ENCODE results near the gene IKZF3.

Gene IKZF3

GRCh38 chr17:39814497-39814896 is 49.6 kb downstream of the IKZF3 start:
- no peak for DNase-seq

- DNase-seq: peak; percentile 83
These were observed 50.5 kb downstream of the IKZF3 start for GRCh38 chr17:39813631-39814030.

- no peak for DNase-seq
These were observed 51.6 kb downstream of the IKZF3 start for GRCh38 chr17:39812466-39812865.

DNA sequence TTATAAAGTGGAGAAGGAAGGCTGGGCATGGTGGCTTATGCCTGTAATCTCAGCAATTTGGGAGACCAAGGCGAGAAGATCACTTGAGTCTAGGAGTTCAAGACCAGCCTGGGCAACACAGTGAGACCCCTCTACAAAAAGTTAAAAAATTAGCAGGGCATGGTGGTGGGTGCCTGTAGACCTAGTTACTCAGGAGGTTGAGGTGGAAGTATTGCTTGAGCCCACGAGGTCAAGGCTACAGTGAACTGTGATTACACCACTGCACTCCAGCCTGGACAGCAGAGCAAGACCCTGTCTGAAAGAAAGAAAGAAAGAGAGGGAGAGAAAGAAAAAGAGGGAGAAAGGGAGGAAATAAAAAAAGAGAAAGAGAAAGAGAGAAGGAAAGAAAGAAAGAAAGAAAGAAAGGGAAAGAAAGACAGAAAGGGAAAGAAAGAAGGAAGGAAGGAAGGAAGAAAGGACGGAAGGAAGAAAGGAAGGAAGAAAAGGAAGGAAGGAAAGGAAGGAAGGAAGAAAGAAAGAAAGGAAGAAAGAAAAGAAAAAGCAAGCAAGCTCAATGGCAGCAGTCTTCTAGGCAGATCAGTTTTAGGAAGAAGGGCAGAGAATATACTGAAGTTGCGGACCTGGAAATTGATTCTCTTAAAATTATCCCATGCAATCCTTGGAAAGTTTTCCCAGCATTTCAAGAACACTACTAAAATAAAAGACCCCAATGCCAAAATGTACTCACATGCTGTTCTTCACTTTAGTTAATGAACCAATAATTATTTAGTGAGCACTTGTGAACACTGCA is 53.0 kb downstream of the IKZF3 start:
- no peak for DNase-seq

DNA sequence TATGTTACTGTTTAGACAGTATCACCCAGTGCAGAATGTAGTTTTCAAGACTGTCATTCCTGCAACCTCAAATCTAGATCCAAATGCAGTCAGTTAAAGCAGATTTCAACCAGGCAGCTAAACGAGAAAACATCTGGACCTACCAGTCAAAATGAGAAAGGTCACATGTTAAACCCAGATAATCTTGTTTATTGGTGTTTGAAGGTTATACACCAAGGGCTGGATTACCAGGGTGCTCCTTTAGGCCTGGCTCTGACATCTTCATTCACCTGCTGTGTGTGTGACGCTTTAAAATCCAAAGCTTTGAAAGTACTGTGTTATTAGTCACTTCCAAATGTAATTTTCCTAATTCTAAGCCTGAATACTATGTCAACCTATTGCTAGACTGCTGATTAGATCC is 54.9 kb downstream of the IKZF3 start:
- no peak for DNase-seq

GRCh38 chr17:39808409-39808997 is 55.6 kb downstream of the IKZF3 start:
- DNase-seq: no peak

DNA sequence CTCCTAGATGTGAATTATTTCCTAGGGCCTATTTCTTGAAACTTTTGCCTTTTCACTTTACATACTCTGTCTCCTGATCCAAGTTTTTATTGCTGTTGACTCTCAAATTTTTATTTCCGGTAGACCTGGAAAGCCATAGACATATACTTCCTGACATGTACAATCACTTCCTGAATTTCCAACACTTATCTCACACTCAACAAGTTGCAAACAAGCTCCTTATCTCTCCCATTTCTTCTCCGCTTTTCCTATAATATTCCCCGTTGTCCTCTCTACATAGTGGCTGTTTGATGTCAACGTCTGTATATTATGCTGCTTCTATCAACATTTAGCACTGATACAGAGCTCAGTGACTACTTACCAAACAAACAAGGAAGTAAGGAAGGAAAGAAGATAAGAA is 59.3 kb downstream of the IKZF3 start:
- DNase-seq: no peak

- DNase-seq: no peak
These were observed 63.1 kb downstream of the IKZF3 start for GRCh38 chr17:39801055-39801454.

DNA sequence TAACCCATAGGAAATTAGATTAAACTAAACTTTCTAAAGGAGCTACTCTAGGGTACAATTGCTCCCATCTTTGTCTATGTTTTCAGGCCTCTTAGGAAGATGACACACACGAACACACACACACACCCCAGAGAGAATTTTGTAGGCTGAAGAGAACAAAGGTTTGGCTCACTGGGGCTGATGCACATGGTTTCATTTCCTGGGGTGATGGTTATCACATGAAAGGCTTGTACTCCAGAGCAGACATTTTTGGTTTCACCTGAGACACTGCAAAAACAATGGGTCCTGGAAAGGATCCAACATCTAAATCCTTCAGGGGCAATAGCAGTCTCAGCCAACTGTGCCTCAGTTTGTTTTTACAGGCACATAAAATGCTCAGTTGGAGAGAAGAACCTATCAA is 63.6 kb downstream of the IKZF3 start:
- peak; percentile 79 for DNase-seq

- DNase-seq: no peak
These were observed 64.7 kb downstream of the IKZF3 start for GRCh38 chr17:39799395-39799794.

DNA sequence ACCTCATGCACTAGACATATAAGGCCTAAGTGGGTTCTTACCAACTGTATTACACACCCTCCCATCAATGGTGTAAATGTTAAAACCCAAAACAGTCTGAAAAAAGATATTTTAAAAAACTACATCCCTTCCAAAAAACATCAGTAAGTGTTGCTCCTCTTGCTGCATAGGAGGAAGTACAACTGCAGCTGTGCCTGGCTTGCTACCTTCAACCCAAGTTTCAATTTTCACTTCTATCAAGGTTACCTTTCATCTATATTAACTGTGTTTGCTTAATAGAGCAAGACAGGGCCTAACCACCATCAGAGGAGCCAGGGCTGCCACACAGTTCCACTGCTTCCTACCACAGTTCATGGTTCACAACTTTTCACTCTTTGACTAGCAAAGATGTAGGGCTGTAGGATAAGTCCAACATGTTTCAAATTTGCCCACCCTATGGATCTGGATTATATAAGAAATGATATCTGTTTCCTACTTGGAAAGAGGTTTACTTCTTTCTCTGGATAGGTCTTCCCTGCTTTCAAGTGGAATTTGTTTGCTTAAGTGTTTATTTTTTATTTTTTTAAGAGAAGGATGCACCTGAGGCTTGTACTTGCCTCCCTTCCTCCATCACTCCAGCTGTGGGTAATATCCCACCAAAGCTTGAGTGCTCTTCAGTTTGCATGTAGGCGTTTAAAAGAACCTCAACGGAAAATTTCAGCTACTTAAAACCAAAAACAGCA is 69.7 kb downstream of the IKZF3 start:
- DNase-seq: peak; percentile 55

DNA sequence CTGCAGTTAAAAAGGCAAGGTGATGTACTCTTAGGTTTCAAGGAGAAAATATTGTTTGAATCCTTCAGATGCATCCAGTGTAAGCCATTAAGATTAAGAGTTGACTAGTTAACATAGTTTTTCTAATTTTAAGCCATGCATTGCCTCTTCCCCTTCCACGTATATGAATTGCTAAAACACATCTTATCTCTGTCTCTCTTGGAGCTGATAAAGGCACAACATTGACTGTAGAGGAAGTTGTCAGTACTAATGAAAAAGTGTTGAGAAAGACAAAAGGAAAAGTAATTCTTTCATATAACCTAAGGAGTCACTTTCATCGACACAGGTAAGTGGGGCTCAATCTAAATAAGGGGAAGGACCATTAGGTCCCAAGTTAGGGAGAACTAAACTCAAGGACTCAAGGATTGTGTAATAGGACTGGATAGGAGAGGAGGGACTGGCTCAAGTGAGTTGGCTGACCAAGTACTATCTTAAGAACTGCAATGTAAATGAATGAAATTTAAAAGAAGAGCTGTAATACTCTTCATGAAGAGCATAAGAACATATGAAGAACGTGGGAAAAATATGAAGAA is 70.7 kb downstream of the IKZF3 start:
- DNase-seq: no peak

- no peak for DNase-seq
These were observed 71.4 kb downstream of the IKZF3 start for GRCh38 chr17:39792526-39793221.

DNA sequence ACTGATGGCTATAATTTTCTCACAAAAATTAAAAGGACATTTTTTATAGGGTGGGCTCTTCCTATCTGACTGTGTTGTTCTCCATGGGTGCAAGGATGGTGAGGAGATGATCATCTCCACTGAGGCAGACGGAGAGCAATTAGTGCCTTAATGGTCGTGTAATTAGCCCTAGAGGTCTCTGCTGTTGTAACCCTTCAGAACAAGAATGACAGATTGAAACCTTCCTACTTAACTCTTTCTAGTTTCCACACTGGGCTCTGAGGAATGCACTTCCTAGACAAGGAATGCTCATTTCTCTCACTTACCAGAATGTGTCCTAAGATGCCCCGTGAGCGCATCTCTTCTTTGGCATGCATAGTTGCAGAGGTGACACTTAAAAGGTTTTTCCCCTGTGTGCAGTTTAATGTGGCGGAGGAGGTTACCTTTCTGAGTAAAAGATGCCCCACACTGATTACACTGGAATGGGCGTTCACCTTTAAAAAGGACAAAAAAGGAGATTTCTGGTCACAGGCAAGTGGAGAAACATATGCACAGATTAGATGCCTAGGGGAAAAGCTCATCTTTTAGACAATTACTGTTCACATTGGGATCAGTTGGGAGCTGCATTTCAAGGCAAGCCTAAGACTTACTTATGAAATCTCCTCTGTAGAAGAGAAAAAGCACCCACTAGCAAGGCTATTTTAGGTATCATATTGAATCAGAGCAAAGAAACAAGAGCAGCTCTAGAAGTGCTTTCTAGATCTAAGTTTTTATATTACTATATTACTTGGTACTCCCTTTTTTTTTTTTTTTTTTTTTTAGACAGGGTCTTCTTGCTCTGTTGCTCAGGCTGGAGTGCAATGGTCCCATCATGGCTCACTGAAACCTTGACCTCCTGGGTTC is 72.8 kb downstream of the IKZF3 start:
- peak; percentile 54 for DNase-seq

- DNase-seq: no peak
These were observed 76.2 kb downstream of the IKZF3 start for GRCh38 chr17:39787743-39788484.

GRCh38 chr17:39787041-39787440 is 77.1 kb downstream of the IKZF3 start:
- DNase-seq: no peak

DNA sequence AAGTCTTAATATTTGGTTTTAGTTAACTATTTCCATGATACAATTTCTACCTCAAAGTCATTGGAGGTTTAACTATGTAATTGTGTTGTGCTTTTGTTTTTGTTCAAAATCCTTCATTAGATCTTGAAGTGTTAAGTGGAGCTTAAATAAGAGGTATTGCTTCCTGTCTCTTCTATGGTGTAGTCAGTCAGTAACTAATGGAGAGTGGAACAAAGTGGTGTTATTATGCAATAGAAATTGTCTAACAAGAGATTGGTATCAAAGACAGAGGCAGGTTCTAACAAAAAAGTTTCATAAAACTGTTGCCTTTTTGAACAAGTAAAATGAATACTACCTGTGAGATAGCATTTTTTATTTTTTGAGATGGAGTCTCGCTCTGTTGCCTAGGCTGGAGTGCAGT is 81.1 kb downstream of the IKZF3 start:
- no peak for DNase-seq

- DNase-seq: no peak
These were observed 81.6 kb downstream of the IKZF3 start for GRCh38 chr17:39782481-39782880.

GRCh38 chr17:39781861-39782213 is 82.3 kb downstream of the IKZF3 start:
- no peak for DNase-seq

GRCh38 chr17:39781031-39781860 is 82.9 kb downstream of the IKZF3 start:
- DNase-seq: no peak

Data from central memory CD4-positive, alpha-beta T cell (primary cell).